ENCODE data around the gene STRN.
"Not testable (repeated sequence)": the region's sequence is repeated elsewhere in the genome, so short reads cannot be mapped to it uniquely, and the experiment has no call there.

STRN gene

GRCh38 chr2:36906277-36906676 is 60.1 kb downstream of the STRN start:
- no peak for DNase-seq

DNA sequence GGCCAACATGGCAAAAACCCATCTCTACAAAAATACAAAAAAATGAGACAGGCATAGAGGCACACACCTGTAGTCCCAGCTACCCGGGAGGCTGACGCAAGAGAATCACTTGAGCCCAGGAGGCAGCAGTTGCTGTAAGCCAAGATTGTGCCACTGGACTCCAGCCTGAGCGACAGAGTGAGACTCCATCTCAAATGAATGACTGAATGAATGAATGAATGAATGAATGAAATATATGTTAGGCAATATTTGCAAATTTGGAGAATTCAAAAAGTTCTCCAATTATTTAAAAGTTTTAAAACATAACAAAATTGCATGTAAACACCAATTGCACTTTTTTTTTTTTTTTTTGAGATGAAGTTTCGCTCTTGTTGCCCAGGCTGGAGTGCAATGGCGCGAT is 61.7 kb downstream of the STRN start:
- DNase-seq, result no peak

DNA sequence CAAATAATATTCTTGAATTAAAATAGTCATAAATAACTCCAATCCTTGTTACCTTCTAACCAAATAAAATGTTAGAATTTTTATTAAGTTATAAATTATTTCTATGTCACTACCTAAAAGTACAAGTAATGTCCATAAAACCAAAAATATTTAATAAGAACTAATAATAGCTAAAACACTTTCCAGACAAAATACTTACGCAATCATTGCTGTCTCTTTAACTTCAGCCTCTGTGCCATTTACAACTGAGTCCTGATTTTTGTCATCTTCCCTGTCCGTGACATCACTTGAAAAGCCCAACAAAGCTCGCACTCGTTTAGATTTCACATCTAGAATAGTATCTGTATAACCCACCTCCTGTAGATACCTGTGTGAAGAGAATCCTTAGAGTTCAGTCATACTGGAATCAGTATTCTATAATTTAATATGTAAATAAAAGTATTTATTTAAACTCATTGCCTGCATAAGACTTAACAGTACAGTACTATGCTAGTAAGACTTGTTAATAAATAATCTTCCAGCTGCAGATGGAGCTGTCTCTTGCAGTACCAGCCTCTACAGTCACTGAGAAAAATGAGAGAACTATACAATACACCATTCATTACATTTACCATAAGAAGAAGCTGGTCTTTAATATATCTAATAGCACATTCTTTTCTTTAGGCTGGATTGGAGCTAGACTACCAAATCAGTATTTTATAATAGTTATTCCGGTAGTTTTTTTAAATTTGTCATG is 63.8 kb downstream of the STRN start:
- DNase-seq, result no peak

- no peak for DNase-seq
Observed at GRCh38 chr2:36892805-36893204, 73.5 kb downstream of the STRN start.

GRCh38 chr2:36889795-36890194 is 76.5 kb downstream of the STRN start:
- no peak for DNase-seq

DNA sequence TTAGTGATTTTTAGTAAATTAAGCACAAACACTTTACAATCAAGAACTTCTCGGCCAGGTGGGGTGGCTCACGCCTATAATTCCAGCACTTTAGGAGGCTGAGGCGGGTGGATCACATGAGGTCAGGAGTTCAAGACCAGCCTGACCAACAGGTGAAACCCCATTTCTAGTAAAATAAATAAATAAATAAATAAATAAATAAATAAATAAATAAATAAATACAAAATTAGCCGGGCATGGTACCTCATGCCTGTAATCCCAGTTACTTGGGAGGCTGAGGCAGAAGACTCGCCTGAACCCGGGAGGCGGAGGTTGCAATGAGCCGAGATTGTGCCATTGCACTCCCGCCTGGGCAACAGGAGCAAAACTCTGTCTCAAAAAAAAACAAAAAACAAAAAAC is 79.2 kb downstream of the STRN start:
- DNase-seq, result not testable (repeated sequence)

GRCh38 chr2:36886664-36887063 is 79.7 kb downstream of the STRN start:
- DNase-seq, result no peak

GRCh38 chr2:36885605-36886004 is 80.7 kb downstream of the STRN start:
- no peak for DNase-seq

GRCh38 chr2:36882532-36882931 is 83.8 kb downstream of the STRN start:
- DNase-seq, result no peak

DNA sequence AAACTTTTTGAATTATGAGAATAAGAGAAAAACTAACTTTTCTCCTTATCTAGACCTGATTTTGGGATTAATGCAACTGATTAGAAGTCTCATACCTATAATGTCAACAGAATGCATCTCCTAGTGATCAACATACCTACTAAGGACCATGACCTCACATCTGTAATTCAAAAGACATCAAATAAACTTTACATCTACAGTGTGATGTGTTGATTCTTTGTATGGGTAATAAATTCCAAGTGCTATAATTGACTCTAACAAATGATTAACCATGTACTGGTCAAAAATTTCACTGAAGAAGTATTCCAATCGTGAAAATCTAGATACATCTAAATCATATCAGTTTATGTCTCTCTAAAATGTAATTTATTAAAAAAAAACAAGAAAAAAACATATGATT is 84.5 kb downstream of the STRN start:
- DNase-seq, result no peak

- DNase-seq, result no peak
Observed at GRCh38 chr2:36878429-36878828, 87.9 kb downstream of the STRN start.

- DNase-seq, result no peak
Observed at GRCh38 chr2:36871068-36871707, 95.1 kb downstream of the STRN start.

DNA sequence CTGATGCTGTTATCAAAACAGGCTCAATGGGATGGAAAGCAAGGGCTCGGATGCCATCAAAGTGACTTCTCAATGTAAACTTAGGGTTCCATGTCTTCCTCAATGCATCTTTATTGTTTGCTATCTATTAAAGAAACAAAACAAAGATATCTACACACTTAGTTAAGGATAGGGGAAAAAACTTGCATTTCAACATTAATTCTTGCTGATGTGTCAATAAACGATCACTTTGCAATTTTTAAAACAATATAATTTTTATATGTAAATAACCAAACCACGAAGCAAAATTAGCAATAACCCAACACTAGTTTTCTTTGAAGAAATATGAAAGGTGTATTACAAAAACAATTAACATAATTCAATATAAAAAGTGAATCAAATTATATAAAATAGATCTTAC is 96.7 kb downstream of the STRN start:
- no peak for DNase-seq

- no peak for DNase-seq
Observed at GRCh38 chr2:36861896-36862295, 104.4 kb downstream of the STRN start.

DNA sequence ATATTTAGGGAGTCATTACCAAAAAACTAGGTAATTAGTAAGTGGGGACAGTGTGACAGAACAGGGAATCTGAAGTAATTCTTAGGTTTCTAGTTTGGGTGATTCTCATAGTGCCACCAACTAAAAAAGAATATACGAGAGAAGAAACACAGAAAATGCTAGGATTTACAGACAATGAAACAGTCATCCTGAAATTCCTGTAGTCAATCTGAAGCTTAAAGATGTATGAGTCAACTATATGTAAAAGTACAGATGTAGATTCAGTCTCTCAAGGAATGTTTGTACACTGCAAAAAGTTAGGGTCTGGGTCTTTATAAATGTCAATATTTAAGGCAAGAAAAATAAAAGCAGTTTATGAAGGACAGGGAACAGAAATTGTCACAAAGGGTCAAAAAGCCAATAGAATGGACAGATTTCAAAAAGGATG is 107.0 kb downstream of the STRN start:
- DNase-seq, result no peak

DNA sequence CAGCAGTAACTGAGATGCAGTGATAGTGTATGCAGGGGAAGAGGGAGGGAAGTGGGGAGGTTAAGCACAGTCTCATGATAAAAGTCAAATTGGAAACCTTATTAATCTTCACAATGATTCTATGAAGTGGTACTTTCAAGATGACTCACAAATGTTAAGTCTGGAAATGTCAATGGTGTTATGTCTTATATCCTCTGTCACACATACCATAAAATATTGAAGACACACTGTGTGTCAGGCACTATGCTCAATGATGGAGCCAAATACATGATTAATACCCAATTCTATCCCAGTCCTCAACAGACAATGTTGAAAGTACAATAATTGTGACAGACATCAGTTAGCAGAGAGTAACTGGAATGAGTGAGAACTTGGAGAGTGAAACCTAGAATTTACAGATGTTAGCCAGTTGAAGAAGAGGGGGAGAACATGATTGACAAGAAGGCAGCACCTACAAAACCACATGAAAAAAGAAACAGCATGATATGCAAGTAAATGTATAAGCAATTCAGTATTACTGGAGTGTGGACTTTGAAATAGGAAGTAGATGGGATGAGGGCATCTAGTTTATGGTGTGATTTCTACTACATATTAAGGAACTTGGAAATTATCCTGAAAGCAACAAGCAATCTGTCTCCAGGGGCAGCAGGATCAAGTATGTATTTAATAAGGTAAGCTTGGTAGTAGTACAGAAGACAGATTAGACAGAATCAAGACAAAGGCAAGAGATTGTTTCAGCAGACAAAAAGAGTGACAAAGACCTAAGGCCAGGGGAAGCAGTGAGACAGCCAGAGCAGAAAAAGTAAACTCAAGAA is 107.6 kb downstream of the STRN start:
- DNase-seq, result no peak

DNA sequence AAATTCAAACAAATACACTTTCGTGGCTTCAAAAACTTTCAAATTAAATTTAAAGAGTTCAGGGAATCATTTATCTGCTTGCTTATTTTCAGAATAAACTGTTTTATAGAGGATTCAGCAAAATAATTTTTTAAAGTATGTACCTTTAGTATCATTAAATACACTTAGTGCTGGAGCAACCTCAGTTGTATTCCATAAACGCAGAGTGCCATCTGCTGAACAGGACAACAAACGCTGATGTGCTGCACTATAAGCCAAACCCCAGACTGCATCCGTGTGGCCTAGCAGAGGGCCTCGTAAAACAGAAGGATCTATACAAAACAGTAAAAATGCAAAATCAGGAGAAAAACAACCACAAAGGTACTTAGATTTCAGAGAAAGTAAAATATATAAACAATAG is 108.6 kb downstream of the STRN start:
- DNase-seq, result no peak

- no peak for DNase-seq
Observed at GRCh38 chr2:36855429-36855828, 110.9 kb downstream of the STRN start.

DNA sequence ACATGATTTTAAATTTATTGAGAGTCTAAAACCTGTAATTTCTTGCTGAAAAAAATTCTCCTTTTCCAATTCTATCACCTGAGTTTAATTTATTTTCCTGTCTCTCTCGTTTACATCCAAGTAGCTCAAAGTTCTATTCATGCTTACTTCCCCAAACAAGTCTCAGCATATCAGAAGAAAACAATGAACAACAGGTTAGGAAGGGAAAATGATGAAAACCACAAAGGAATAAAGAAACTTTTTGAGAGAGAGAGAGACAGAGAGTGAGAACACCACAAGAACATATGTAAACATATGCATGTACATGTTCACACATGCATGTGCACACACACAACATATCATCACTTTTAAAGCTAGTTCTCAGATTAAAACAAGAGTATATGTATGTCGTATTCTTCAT is 112.1 kb downstream of the STRN start:
- DNase-seq, result no peak

GRCh38 chr2:36849265-36849664 is 117.1 kb downstream of the STRN start:
- no peak for DNase-seq

DNA sequence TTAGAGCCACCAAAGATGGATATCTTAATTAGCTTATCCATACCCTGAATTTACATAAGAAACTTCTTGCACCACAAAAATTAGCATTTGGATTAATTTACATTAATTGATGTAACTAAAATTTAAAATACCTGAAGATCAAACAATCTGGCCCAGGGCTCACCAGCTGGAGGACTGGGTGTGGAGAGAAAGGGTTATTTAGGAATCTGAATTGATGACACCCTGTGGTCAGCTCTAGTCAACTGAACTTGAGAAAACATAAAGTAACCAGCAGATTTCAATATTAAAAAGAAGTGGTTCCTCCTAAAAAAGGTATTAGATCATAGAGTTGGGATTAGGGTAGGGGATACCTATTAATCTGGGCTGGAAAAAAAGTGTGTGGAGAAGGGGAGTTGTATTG is 122.5 kb downstream of the STRN start:
- DNase-seq, result no peak

DNA sequence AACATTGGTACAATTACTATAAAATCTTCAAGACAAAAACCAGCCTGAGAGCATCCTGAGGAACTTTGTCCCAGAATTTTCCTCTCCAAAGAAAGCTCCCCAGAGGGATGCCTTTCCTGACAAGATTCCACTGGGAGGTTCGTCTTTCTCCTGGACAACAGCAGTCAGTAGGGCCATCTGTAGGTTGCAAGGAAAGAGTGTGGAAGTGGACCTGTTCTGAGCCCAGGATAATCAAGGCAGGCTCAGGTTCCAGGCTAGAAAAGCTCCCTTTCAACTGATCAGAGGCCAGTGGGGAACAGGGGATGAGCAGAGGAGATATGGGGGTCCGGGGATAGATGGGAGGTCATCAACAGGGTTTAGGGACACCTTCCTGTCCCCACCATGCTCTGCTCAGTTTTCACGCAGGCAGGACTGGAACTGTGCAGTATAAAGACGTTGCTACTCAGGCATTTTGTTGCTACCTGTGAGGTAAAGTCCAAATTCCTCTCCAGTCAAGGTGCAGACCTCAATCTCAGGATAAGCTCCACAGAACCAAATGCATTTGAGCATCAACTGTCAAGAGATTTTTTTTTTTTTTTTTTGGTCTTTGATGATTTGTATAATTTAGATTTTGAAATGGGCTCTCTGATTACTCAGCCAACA is 126.2 kb downstream of the STRN start:
- DNase-seq, result no peak

- DNase-seq, result no peak
Observed at GRCh38 chr2:36834731-36835524, 131.4 kb downstream of the STRN start.
